Measurements from ENCODE around the gene ARID1A. TPM values are rescaled to one million over a fixed set of nuclear protein-coding genes. Genes with fewer than 3 reads are reported as not detected.
"Not testable (repeated sequence)": the region's sequence is repeated elsewhere in the genome, so short reads cannot be mapped to it uniquely, and the experiment has no call there.

The ARID1A gene
- total RNA-seq, 1 donor from 2014 or later, result 64.3 TPM

GRCh38 chr1:26799479-26800142 lies 103.8 kb downstream of the ARID1A start:
- ATAC-seq (peak; percentile 68), DNase-seq (no peak)
- peak overlapping the region; percentile 68 for H3K27ac ChIP-seq
- no peaks in the 10 kb centered on the region for H3K27me3 ChIP-seq
- peaks cover 9% of the 10 kb centered on the region for H3K36me3 ChIP-seq
- H3K9me3 ChIP-seq, result no peaks in the 10 kb centered on the region
- no peak overlapping the region for H3K4me3 ChIP-seq
- peaks cover 26% of the 10 kb centered on the region for H3K4me1 ChIP-seq
- TF ChIP-seq, protein P1, sequence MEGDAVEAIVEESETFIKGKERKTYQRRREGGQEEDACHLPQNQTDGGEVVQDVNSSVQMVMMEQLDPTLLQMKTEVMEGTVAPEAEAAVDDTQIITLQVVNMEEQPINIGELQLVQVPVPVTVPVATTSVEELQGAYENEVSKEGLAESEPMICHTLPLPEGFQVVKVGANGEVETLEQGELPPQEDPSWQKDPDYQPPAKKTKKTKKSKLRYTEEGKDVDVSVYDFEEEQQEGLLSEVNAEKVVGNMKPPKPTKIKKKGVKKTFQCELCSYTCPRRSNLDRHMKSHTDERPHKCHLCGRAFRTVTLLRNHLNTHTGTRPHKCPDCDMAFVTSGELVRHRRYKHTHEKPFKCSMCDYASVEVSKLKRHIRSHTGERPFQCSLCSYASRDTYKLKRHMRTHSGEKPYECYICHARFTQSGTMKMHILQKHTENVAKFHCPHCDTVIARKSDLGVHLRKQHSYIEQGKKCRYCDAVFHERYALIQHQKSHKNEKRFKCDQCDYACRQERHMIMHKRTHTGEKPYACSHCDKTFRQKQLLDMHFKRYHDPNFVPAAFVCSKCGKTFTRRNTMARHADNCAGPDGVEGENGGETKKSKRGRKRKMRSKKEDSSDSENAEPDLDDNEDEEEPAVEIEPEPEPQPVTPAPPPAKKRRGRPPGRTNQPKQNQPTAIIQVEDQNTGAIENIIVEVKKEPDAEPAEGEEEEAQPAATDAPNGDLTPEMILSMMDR (IDR thresholded peaks at IDR 0.05), result no peak
- intact Hi-C loops (cut with DNase I), result loop anchor here (10.0 kb wide), 1 partner anchor 85 kb away; no protein-coding TSS in a partner anchor

GRCh38 chr1:26803932-26804331 lies 108.1 kb downstream of the ARID1A start:
- not testable (repeated sequence) for H3K4me3 ChIP-seq, H3K27me3 ChIP-seq, ATAC-seq, H3K27ac ChIP-seq, DNase-seq, H3K9me3 ChIP-seq, H3K36me3 ChIP-seq
- peaks cover 19% of the 10 kb centered on the region for H3K4me1 ChIP-seq
- intact Hi-C loops (cut with DNase I), result loop anchor here (10.0 kb wide), 1 partner anchor 81 kb away; no protein-coding TSS in a partner anchor

- intact Hi-C loops (cut with DNase I); DNase-seq: not testable (repeated sequence)
- TF ChIP-seq, protein P1 (IDR thresholded peaks at IDR 0.05), result peak; percentile 76
These were observed 114.3 kb downstream of the ARID1A start for GRCh38 chr1:26810105-26810504.

DNA sequence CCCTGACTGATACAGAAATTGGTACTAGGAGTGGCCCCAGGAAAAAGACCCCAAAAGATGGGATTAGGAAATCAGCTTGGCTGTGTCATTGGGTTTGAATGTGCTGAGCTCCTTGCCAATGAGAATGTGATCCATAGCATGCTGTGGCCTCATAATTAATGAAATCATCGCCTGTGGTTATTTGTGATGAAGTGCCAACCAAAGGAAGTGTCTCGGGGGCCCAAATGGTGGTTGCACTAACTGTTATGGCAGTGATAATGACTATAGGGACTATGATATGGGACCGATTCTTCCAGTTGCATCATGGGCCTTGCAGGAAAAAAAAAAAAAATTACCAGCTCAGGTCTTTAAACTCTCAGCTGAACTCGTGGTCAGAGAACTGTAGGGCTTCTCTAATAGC lies 115.2 kb downstream of the ARID1A start:
- Histone ChIP-seq H3K4me1 (peaks cover 3% of the 10 kb centered on the region), H3K4me3 (no peak overlapping the region), H3K9me3 (no peaks in the 10 kb centered on the region), H3K27me3 (no peaks in the 10 kb centered on the region), H3K27ac (no peak overlapping the region), H3K36me3 (no peaks in the 10 kb centered on the region)
- no peak for DNase-seq
- intact Hi-C loops (cut with DNase I), result no loop called here
- ATAC-seq, result no peak
- TF ChIP-seq, protein P1 (IDR thresholded peaks at IDR 0.05), result no peak

More at GRCh38 chr1:26810105-26810504, 114.3 kb downstream of the ARID1A start:
- not testable (repeated sequence) for H3K27me3 ChIP-seq, H3K27ac ChIP-seq, H3K9me3 ChIP-seq, H3K4me1 ChIP-seq, H3K4me3 ChIP-seq, H3K36me3 ChIP-seq
- ATAC-seq, result peak; percentile 95

GRCh38 chr1:26811708-26812107 lies 115.9 kb downstream of the ARID1A start:
- Histone ChIP-seq H3K27ac (no peak overlapping the region), H3K4me3 (no peak overlapping the region), H3K27me3 (no peaks in the 10 kb centered on the region), H3K9me3 (no peaks in the 10 kb centered on the region), H3K36me3 (no peaks in the 10 kb centered on the region), H3K4me1 (peaks cover 3% of the 10 kb centered on the region)
- no peak for ATAC-seq
- intact Hi-C loops (cut with DNase I), result no loop called here
- TF ChIP-seq, protein P1 (IDR thresholded peaks at IDR 0.05), result no peak
- DNase-seq, result no peak

- intact Hi-C loops (cut with DNase I), result no loop called here
- H3K4me1 ChIP-seq, result peaks cover 3% of the 10 kb centered on the region
These were observed 118.6 kb downstream of the ARID1A start for GRCh38 chr1:26814377-26814776.

More at GRCh38 chr1:26814377-26814776, 118.6 kb downstream of the ARID1A start:
- DNase-seq (no peak), ATAC-seq (no peak)
- Histone ChIP-seq H3K4me3 (no peak overlapping the region), H3K27ac (no peak overlapping the region), H3K9me3 (no peaks in the 10 kb centered on the region), H3K36me3 (no peaks in the 10 kb centered on the region), H3K27me3 (no peaks in the 10 kb centered on the region)
- TF ChIP-seq, protein P1 (IDR thresholded peaks at IDR 0.05), result no peak

Measured in upper lobe of right lung (tissue), 1 donor.